CMK (cell line): ENCODE results near the gene PRKCE.

Source experiments
- DNase-seq: peaks from one replicate; pipeline ENCODE4 v3.0.0-alpha.2; 2010; ENCODE audit warnings: low read depth

PRKCE gene

DNA sequence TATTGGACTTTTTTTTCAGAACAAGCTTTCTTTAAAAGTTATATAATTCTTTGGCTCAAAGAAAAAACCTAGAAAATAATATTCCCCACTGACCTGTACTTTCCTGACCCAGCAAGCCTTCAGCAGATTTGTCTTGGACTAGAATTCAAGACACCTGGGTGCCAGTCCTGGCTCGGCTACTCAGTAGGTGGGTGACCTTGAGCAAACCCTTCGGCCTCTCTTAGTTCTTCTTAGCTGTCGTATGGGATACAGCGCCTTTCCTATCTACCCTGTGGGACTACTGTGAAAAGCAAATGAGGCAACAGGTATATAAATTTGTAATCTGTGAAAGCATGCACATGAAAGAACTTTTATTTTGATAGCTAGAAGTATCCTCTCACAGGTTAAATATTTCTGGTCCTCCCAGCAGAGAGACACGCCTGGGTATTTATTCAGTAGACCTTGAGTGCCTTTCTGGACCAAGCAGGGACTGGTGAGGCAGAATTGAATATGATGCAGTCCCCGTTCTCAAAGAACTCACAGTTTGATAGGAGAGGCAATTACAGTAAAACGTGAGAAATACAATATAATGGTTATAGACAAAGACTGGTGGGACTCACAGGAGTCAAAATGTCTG is 576.3 kb downstream of the PRKCE start:
- DNase-seq = no peak

DNA sequence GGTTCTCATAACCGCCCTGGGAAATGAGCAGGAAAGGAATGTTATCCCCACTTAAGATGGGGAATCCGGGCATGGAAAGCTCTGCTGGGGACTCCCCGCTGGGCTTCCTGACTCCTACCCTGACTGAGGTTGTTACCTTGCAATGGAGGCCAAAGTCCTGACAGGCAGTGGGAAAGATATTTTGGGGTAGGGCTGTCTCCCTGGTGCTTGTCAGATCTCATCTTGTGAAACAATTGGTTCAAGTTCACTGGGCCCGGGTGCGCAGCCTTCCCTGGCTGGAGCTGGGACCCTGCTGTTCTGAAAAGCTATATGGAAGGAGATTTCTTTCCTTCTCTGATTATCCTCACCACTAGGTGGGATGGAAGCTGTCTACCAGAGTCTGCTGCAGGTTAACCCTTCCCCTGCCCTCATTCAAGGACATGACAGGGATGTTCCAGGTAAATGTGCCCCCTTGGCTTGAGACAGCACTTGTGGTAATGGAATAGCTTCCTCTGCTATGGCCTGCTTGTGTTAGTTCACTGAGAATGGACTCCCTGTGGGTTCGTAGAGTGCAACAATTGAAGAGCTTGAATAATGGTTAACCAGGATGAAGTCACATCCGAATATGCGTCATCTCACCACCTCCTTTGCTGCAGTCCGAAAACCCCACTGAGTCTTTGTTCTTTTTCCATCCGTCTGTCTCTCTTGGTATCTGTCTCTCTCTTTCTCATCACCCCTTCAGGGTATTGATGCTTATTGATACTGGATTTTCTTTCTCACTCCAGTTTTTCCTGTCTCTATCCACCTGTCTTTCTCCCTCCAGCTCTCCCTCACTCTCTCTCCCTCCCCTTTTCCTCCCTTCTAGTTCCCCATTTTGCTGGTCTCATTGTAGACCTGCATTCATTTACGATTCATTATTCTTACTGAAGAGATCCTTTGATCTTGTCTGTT is 577.9 kb downstream of the PRKCE start:
- DNase-seq = no peak

DNA sequence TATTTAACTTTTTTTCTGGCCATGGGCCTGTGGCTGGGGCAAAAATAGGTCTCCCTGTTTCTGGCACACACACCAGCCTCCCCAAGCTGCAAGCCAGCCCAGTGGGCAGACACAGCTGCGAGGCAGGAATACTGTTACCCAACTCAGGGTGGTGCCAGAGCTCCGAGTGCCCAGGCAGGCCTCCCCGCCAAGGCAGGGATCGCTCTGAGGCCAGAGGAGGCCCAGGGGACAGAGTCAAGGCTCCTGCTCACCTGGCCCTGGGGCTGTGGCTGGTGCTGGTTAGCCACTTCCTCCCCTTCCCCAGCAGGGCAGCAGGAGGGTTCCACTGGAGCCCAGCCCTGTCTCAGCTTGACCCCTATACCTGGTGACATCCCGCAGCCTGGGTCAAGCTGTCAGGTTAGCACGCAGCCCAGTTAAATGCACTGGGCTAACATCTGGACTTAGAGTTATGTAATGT is 578.7 kb downstream of the PRKCE start:
- no peak for DNase-seq

- no peak for DNase-seq
Measured at GRCh38 chr2:46230677-46231425, 579.4 kb downstream of the PRKCE start.

GRCh38 chr2:46231721-46232120 is 580.2 kb downstream of the PRKCE start:
- no peak for DNase-seq

GRCh38 chr2:46232860-46233259 is 581.4 kb downstream of the PRKCE start:
- DNase-seq = no peak

- no peak for DNase-seq
Measured at GRCh38 chr2:46236006-46236875, 584.8 kb downstream of the PRKCE start.

DNA sequence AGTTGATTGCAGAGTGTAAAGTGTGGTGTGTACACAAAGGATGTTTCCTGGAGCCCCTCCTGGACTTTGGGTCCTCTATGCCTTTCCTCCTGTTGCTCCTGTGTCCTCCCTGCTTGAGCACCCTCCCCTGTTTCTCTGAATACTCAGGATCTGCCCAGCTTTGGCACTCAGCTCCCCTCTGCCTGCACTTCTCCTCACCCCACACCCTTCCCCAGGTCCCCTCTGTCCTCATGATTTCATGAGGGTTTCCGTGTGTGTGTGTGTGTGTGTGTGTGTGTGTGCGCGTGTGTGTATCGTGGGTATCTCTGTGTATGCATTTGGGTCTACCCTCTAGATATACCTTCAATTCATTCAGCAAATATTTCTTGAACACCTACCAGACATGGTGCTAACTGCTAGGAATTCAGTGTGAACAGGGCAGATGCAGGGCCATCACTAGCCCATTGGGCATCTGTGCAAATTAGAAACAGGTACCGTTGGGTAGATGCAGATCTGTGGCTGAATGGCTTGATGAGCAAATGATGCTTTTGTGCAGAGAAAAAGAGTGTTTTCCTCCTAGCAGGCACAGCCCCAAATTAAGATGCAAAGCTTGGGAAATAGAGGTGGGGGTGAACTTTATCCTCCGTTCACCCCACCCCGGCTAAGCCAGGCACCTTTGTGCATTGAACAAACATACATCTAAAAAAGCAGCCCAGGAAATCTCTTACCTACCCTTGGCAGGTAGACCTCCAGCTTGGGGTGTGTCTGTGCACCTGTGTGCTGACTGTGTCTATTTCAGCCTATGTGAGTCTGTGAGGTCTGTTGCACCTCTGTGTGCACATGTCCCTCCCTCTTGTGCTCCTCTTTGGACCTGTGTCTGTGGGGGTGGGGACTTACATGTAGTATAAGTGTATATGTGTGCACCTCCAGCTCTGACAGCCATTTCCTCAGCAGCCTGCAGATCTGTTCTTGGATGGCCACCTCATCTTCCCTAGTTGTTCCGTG is 585.7 kb downstream of the PRKCE start:
- DNase-seq = no peak
